ENCODE measurements around the gene HPSE2.

The HPSE2 gene

DNA sequence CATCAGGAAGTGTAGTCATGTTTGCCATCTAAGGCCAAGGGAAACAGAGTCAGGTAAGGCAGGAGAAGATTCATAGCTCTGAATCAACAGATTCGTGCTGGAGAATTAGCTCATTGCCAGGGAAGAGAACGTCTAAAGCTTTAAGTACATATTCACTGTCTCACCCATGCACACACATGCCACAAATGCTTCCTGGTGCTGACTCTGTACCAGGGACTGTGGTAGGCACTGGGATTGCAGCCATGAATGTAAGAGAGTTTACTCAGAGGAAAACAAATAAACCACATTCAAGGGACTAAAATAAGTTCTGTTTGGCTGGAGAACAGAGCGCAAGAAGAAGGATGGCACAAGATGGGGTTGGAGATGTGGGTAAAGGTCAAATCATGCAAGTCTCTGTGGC, 699.1 kb downstream of the HPSE2 start:
- TF ChIP-seq TAF1 (IDR thresholded peaks at IDR 0.05; ENCODE audit: borderline replicate concordance, low read depth, low read length) (no peak), POLR2AphosphoS5 (IDR thresholded peaks at IDR 0.05; ENCODE audit: low read depth, low read length) (no peak), POLR2A (IDR thresholded peaks at IDR 0.05; ENCODE audit: low read depth, low read length) (no peak)
- DNase-seq (ENCODE audit: insufficient read length), result no peak
- FAIRE-seq, result no peak

DNA sequence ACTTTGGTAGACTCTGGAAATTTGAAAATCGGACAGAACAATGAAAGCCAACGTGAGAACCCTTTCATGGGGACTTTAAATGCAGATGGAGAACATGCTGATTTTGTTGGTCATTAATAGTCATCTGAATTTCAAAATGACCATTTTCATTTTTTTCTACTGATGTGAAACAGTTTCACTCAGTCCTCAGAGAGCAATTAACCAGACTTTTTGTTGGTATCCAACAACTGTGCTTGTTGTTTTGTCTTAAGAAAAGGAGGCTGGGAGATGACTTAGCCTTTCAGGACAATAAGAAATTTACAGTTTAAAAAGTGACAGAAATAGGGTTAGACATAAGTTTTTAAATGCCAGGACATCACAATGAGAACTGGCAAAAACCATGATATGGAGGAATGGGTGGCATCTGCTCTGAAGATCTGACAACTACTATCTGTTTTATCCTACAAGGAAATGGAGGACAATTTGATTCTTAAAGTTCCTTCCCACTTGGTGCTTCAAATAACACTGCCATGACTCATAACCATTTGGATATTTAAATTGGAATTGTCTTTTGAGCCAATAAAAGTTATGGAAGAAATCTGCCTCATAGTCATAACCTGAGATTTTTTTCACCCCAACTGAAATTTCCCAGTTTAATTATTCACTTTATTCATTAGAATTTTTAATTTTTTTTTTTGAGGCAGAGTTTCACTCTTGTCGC, 701.8 kb downstream of the HPSE2 start:
- no peak for FAIRE-seq

DNA sequence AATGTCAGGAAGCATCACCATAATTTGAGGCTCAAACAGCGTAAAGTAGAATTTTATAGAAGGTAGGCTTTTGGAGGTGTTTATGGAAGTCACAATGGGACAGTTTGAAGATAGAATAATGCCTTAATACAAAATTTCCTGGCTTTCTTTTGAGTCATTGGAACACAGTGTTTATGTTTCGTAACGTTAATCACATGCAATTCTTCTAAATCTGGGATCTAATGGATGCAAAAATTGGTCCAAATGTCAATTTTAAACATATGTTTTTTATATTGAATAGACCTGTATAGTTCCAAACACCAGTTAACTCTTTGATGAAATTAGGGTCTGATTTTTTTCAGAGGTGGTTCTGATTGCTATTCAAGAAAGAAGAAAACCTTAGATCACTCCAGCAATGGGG, 702.4 kb downstream of the HPSE2 start:
- FAIRE-seq, result no peak
- no peak for TF ChIP-seq POLR2A (IDR thresholded peaks at IDR 0.05; ENCODE audit: low read depth, low read length)
- no peak for TF ChIP-seq POLR2AphosphoS5 (IDR thresholded peaks at IDR 0.05; ENCODE audit: low read depth, low read length)
- no peak for TF ChIP-seq TAF1 (IDR thresholded peaks at IDR 0.05; ENCODE audit: borderline replicate concordance, low read depth, low read length)
- DNase-seq (ENCODE audit: insufficient read length), result no peak

More for the DNA sequence above, 701.8 kb downstream of the HPSE2 start:
- no peak for TF ChIP-seq POLR2AphosphoS5 (IDR thresholded peaks at IDR 0.05; ENCODE audit: low read depth, low read length)
- no peak for TF ChIP-seq POLR2A (IDR thresholded peaks at IDR 0.05; ENCODE audit: low read depth, low read length)
- no peak for TF ChIP-seq TAF1 (IDR thresholded peaks at IDR 0.05; ENCODE audit: borderline replicate concordance, low read depth, low read length)
- no peak for DNase-seq (ENCODE audit: insufficient read length)

DNA sequence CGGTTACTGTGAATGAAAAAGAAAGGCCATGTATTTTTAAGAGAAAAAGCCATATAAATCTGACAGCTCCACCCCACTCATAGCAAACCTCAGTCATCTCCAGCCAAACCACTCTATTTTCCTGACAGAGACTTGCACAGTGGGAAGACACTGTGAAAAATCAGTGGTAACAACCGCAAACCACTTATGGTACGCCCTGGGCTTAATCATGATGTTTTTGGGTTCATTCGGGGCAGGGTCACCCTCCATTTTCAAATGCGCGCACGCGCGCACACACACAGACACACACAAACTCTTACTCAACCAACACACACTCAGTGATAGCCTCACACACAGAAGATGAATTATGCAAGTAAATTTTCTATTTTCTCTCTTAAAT, 706.9 kb downstream of the HPSE2 start:
- FAIRE-seq (no peak), DNase-seq (ENCODE audit: insufficient read length) (no peak)
- TF ChIP-seq POLR2AphosphoS5 (IDR thresholded peaks at IDR 0.05; ENCODE audit: low read depth, low read length) (no peak), POLR2A (IDR thresholded peaks at IDR 0.05; ENCODE audit: low read depth, low read length) (no peak), TAF1 (IDR thresholded peaks at IDR 0.05; ENCODE audit: borderline replicate concordance, low read depth, low read length) (no peak)

DNA sequence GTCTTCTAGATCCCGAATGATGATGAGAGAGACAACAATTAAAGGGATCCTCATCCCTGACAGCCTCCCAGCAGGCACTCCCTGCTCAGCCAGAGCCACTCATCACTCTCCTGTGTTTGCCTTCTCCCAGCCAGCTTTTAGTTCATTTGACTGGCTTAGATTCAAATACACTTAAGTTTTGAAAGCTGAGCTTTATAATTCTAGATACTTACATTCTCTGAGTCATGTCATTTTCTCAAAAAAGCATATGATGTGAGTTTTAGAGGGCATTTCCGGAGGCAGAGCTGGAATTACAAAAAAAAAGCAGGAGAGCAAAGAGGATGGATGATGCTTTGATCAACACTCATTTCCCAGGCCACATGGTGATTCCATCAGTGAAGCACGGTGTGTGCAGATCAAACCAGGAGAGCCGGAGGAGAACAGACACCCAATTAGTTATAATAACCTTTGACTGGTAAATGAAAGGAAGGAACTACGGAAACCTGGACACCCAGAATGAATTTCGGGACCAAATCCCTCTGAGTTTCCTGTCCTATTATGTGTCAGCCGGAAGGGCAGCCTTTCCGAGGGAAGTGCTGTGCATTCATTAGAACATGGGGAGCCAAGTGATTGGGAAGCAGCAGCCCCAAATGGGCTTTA, 707.4 kb downstream of the HPSE2 start:
- FAIRE-seq (no peak), DNase-seq (ENCODE audit: insufficient read length) (no peak)
- TF ChIP-seq TAF1 (IDR thresholded peaks at IDR 0.05; ENCODE audit: borderline replicate concordance, low read depth, low read length), result no peak
- no peak for TF ChIP-seq POLR2A (IDR thresholded peaks at IDR 0.05; ENCODE audit: low read depth, low read length)
- TF ChIP-seq POLR2AphosphoS5 (IDR thresholded peaks at IDR 0.05; ENCODE audit: low read depth, low read length), result no peak

DNA sequence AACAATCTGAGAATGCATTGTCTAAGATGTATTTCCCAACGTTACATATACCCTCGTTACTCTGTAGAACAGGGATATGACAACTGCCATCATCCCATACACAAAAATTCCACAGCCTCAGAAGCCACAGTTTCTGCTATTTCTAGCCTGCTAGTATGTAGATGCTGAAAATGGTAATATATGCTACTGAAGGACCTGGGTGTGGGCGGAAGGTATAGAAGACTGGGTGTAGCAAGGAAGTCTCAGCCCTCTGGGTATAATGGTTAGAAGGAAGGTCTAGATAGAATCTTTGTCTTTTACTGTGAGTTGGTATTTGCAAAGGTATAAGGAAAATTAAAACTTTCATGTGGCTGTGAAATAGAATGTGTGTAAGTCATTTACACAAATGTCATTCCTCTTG, 709.7 kb downstream of the HPSE2 start:
- TF ChIP-seq POLR2A (IDR thresholded peaks at IDR 0.05; ENCODE audit: low read depth, low read length) (no peak), POLR2AphosphoS5 (IDR thresholded peaks at IDR 0.05; ENCODE audit: low read depth, low read length) (no peak), TAF1 (IDR thresholded peaks at IDR 0.05; ENCODE audit: borderline replicate concordance, low read depth, low read length) (no peak)
- no peak for FAIRE-seq

DNA sequence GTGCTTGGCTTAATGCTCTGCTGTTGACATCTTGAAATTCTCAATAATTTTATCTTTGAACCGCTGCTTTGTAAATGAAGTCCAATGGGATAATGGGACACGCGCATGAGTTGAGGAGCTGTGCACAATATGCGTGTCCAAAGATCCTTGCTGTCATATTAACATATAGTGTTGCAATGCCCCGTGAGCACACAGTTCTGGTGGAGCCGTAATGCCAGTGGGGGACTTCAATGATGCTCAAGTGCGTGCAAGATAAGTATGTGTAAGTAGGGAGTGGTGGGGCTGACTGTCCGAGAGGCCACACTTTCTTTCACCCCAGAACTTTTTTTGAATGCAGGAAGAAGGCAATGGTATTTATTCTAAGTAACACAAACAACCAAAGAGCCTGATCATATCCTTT, 711.5 kb downstream of the HPSE2 start:
- FAIRE-seq, result no peak
- no peak for DNase-seq (ENCODE audit: insufficient read length)
- TF ChIP-seq POLR2A (IDR thresholded peaks at IDR 0.05; ENCODE audit: low read depth, low read length), result no peak
- TF ChIP-seq POLR2AphosphoS5 (IDR thresholded peaks at IDR 0.05; ENCODE audit: low read depth, low read length), result no peak
- no peak for TF ChIP-seq TAF1 (IDR thresholded peaks at IDR 0.05; ENCODE audit: borderline replicate concordance, low read depth, low read length)

More for the DNA sequence above, 709.7 kb downstream of the HPSE2 start:
- DNase-seq (ENCODE audit: insufficient read length), result no peak

DNA sequence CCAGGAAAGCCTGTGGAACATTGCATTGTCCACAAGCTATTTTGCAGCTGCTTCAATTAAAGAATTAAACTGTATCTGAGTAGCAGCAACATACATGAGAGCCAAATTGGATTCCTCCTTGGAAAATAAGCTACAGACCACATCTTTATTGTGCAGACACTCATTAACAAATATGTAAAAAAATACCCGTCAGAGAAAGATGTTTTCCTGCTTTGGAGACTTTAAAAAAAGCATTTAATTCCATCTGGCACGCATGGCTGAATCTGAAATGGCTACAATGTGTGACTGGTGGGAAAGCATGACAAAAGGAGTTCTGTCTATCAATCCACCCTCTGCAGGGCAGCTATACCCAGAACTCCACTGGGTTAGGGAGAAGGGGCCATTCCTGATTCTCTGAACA, 715.8 kb downstream of the HPSE2 start:
- FAIRE-seq, result no peak
- no peak for DNase-seq (ENCODE audit: insufficient read length)
- TF ChIP-seq POLR2A (IDR thresholded peaks at IDR 0.05; ENCODE audit: low read depth, low read length), result no peak
- TF ChIP-seq TAF1 (IDR thresholded peaks at IDR 0.05; ENCODE audit: borderline replicate concordance, low read depth, low read length), result no peak
- TF ChIP-seq POLR2AphosphoS5 (IDR thresholded peaks at IDR 0.05; ENCODE audit: low read depth, low read length), result no peak

DNA sequence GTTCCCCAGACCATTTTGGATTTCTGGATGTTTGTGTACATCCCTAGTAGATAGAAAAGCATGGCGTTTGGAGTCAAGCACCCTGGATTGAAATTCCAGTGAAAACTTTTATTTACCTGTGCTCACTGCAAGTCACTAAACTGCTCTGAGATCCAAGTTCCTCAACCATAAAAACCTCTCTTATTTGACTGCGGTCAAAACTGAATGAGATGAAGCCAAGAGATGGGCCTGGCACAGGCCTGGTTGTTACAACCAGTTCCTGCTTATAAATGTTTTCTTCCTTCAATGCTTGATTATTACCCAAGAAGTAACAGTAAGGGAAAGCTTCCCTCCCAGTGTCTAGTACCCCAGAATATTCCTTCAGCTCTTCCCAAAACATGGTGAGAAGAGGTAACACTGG, 718.0 kb downstream of the HPSE2 start:
- TF ChIP-seq POLR2AphosphoS5 (IDR thresholded peaks at IDR 0.05; ENCODE audit: low read depth, low read length) (no peak), TAF1 (IDR thresholded peaks at IDR 0.05; ENCODE audit: borderline replicate concordance, low read depth, low read length) (no peak), POLR2A (IDR thresholded peaks at IDR 0.05; ENCODE audit: low read depth, low read length) (no peak)
- DNase-seq (ENCODE audit: insufficient read length) (no peak), FAIRE-seq (no peak)

DNA sequence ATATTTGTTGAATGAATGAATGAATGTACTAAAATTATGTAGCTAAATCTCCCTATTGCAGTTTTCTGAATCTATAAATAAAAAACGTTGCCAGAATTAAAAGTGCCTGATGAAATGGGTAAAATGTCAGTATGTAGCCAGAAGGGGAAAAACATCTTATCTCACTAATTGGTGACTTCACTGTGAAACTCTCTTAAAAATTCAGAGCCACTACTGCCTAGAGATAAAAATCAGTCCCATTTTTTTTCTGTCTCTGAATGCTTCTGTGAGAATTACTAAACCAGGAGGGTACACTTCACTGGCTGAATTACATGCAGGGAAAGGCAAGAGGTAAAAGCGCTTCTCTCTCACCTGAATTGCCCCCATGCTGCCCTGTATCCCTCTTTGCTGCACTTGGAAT, 719.3 kb downstream of the HPSE2 start:
- FAIRE-seq, result no peak
- TF ChIP-seq POLR2A (IDR thresholded peaks at IDR 0.05; ENCODE audit: low read depth, low read length) (no peak), POLR2AphosphoS5 (IDR thresholded peaks at IDR 0.05; ENCODE audit: low read depth, low read length) (no peak), TAF1 (IDR thresholded peaks at IDR 0.05; ENCODE audit: borderline replicate concordance, low read depth, low read length) (no peak)
- DNase-seq (ENCODE audit: insufficient read length), result no peak

DNA sequence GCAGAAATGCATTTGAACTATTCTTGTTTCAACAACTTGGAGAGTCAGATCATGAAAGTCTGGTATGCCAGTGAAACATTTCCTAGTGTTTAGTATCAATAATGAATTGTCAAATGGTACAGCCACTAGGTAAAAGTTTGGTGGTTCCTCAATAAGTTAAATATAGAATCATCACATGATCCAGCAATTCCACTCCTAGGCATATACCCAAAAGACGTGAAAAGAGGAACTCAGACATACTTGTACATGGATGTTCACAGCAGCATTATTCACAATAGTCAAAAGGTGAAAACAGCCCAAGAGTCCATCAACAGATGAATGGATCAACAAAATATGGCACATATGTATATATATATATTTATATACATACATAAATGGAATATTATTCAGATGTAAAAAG, 721.9 kb downstream of the HPSE2 start:
- DNase-seq (ENCODE audit: insufficient read length), result no peak
- TF ChIP-seq POLR2A (IDR thresholded peaks at IDR 0.05; ENCODE audit: low read depth, low read length) (no peak), POLR2AphosphoS5 (IDR thresholded peaks at IDR 0.05; ENCODE audit: low read depth, low read length) (no peak), TAF1 (IDR thresholded peaks at IDR 0.05; ENCODE audit: borderline replicate concordance, low read depth, low read length) (no peak)
- FAIRE-seq, result no peak

DNA sequence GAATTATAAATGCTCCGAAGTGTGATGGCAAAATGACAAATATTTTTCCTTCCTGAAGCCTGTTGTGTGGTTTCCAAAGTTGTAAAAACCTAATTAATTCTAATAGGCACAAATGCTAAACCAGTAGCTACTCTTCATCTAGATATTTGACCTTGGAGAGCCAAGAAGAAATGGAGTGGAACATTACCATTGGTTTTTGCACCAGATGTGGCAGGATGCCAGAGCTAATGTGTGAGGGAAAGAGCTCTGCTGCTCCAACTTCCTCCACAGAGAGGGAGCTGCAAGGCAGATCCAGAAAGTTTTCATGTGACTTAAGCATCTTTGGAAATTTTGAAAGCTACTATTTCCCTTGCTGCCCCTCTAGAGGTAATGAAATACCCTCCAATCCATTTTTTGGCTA, 723.8 kb downstream of the HPSE2 start:
- no peak for TF ChIP-seq POLR2AphosphoS5 (IDR thresholded peaks at IDR 0.05; ENCODE audit: low read depth, low read length)
- TF ChIP-seq TAF1 (IDR thresholded peaks at IDR 0.05; ENCODE audit: borderline replicate concordance, low read depth, low read length), result no peak
- TF ChIP-seq POLR2A (IDR thresholded peaks at IDR 0.05; ENCODE audit: low read depth, low read length), result no peak
- FAIRE-seq, result no peak
- DNase-seq (ENCODE audit: insufficient read length), result no peak
